ENCODE results near the gene RUNX2. TPM values are rescaled to one million over a fixed set of nuclear protein-coding genes. Genes with fewer than 3 reads are reported as not detected.

The RUNX2 gene
- polyA plus RNA-seq, 4 donors: 2.5 to 2.9 (median 2.8) TPM

- no peak for DNase-seq (ENCODE audit: low read depth in 4 of 4, low spot score in 3 of 4)
Measured at GRCh38 chr6:45572833-45573232, 244.7 kb downstream of the RUNX2 start.

- DNase-seq (ENCODE audit: low read depth in 4 of 4, low spot score in 3 of 4): no peak
Measured at GRCh38 chr6:45574014-45574461, 245.9 kb downstream of the RUNX2 start.

GRCh38 chr6:45574885-45575284 is 246.8 kb downstream of the RUNX2 start:
- no peak for DNase-seq (ENCODE audit: low read depth in 4 of 4, low spot score in 3 of 4)

GRCh38 chr6:45576648-45577624 is 248.8 kb downstream of the RUNX2 start:
- no peak for DNase-seq (ENCODE audit: low read depth in 4 of 4, low spot score in 3 of 4)

- DNase-seq (ENCODE audit: low read depth in 4 of 4, low spot score in 3 of 4): no peak
Measured at GRCh38 chr6:45577836-45578504, 249.8 kb downstream of the RUNX2 start.

- no peak for DNase-seq (ENCODE audit: low read depth in 4 of 4, low spot score in 3 of 4)
Measured at GRCh38 chr6:45584127-45584526, 256.0 kb downstream of the RUNX2 start.

- DNase-seq (ENCODE audit: low read depth in 4 of 4, low spot score in 3 of 4): no peak
Measured at GRCh38 chr6:45586216-45587171, 258.4 kb downstream of the RUNX2 start.

GRCh38 chr6:45587229-45588060 is 259.3 kb downstream of the RUNX2 start:
- DNase-seq (ENCODE audit: low read depth in 4 of 4, low spot score in 3 of 4): no peak

GRCh38 chr6:45589367-45589766 is 261.2 kb downstream of the RUNX2 start:
- DNase-seq (ENCODE audit: low read depth in 4 of 4, low spot score in 3 of 4): no peak

GRCh38 chr6:45590226-45590625 is 262.1 kb downstream of the RUNX2 start:
- DNase-seq (ENCODE audit: low read depth in 4 of 4, low spot score in 3 of 4): peak in 1 of 4 donors; percentile 47

- DNase-seq (ENCODE audit: low read depth in 4 of 4, low spot score in 3 of 4): no peak
Measured at GRCh38 chr6:45590696-45591184, 262.6 kb downstream of the RUNX2 start.

- DNase-seq (ENCODE audit: low read depth in 4 of 4, low spot score in 3 of 4): no peak
Measured at GRCh38 chr6:45591306-45591705, 263.2 kb downstream of the RUNX2 start.

GRCh38 chr6:45591890-45592289 is 263.8 kb downstream of the RUNX2 start:
- DNase-seq (ENCODE audit: low read depth in 4 of 4, low spot score in 3 of 4): no peak

- no peak for DNase-seq (ENCODE audit: low read depth in 4 of 4, low spot score in 3 of 4)
Measured at GRCh38 chr6:45592991-45593390, 264.9 kb downstream of the RUNX2 start.

GRCh38 chr6:45595010-45595851 is 267.1 kb downstream of the RUNX2 start:
- DNase-seq (ENCODE audit: low read depth in 4 of 4, low spot score in 3 of 4): no peak

- no peak for DNase-seq (ENCODE audit: low read depth in 4 of 4, low spot score in 3 of 4)
Measured at GRCh38 chr6:45597424-45597823, 269.3 kb downstream of the RUNX2 start.

GRCh38 chr6:45599053-45599452 is 270.9 kb downstream of the RUNX2 start:
- DNase-seq (ENCODE audit: low read depth in 4 of 4, low spot score in 3 of 4): no peak

- no peak for DNase-seq (ENCODE audit: low read depth in 4 of 4, low spot score in 3 of 4)
Measured at GRCh38 chr6:45605971-45606370, 277.8 kb downstream of the RUNX2 start.

Measured in right renal pelvis (tissue), 4 donors.